GM23338 (cell line): ENCODE data around the gene RER1. TPM values are rescaled to one million over a fixed set of nuclear protein-coding genes. Genes with fewer than 3 reads are reported as not detected.

Experiments
- ATAC-seq: fragments of 200-7000 bp; cut with Tn5 transposase; 3 replicates; pipeline ENCODE4 v1.9.1; 2020
- DNase-seq: peaks from one replicate; pipeline ENCODE4 v3.0.0-alpha.2; 2015; ENCODE audit warnings: low spot score
- H2AFZ ChIP-seq: fragments of 200-600 bp; sonication (generic); 2 replicates; pipeline ENCODE4 v1.8.0; 2016; ENCODE audit warnings: antibody characterized with exemption, mild to moderate bottlenecking, moderate library complexity
- H3F3A ChIP-seq: fragments of 200-600 bp; sonication (generic); replicated peaks from 2 replicates; pipeline ENCODE4 v1.8.0; 2017; ENCODE audit warnings: antibody characterized with exemption, mixed run types, low read depth
- H3K27ac ChIP-seq: fragments of 200-600 bp; sonication (generic); 2 replicates; pipeline ENCODE4 v1.6.1; 2016; ENCODE audit warnings: low read depth
- H3K27me3 ChIP-seq: fragments of 200-600 bp; sonication (generic); 2 replicates; pipeline ENCODE4 v1.8.0; 2016; ENCODE audit warnings: mild to moderate bottlenecking, mixed run types, moderate library complexity; ENCODE audit not compliant: insufficient read depth
- H3K36me3 ChIP-seq: fragments of 200-600 bp; sonication (generic); 2 replicates; pipeline ENCODE4 v1.8.0; 2016; ENCODE audit warnings: mild to moderate bottlenecking; ENCODE audit not compliant: insufficient read depth
- H3K4me1 ChIP-seq: fragments of 200-600 bp; sonication (generic); 2 replicates; pipeline ENCODE4 v1.8.0; 2016; ENCODE audit warnings: mild to moderate bottlenecking, moderate library complexity; ENCODE audit not compliant: insufficient read depth
- H3K4me2 ChIP-seq: fragments of 200-600 bp; sonication (generic); 2 replicates; pipeline ENCODE4 v1.7.1; 2017; ENCODE audit warnings: mixed run types
- H3K4me3 ChIP-seq: fragments of 200-600 bp; sonication (generic); 2 replicates; pipeline ENCODE4 v1.6.1; 2016; ENCODE audit warnings: mixed run types
- H3K79me2 ChIP-seq: fragments of 200-600 bp; sonication (generic); replicated peaks from 2 replicates; pipeline ENCODE4 v1.8.0; 2017; ENCODE audit warnings: mild to moderate bottlenecking; ENCODE audit not compliant: insufficient read depth
- H3K9me2 ChIP-seq: fragments of 200-600 bp; sonication (generic); 2 replicates; pipeline ENCODE4 v1.8.0; 2017; ENCODE audit not compliant: insufficient read depth
- H4K20me1 ChIP-seq: fragments of 200-600 bp; sonication (generic); replicated peaks from 2 replicates; pipeline ENCODE4 v1.8.0; 2017; ENCODE audit warnings: mild to moderate bottlenecking; ENCODE audit not compliant: insufficient read depth
- H3K27ac Mint-ChIP-seq: 2 replicates; pipeline ENCODE4 v1.8.0; 2020; ENCODE audit warnings: inconsistent platforms, mild to moderate bottlenecking, moderate library complexity, mixed read lengths
- H3K27me3 Mint-ChIP-seq: 3 replicates; pipeline ENCODE4 v1.8.0; 2022; ENCODE audit warnings: low read depth, mild to moderate bottlenecking, moderate library complexity, mixed read lengths, inconsistent platforms; ENCODE audit not compliant: insufficient read depth, poor library complexity
- H3K36me3 Mint-ChIP-seq: 3 replicates; pipeline ENCODE4 v1.8.0; 2021; ENCODE audit warnings: low read depth, mild to moderate bottlenecking, inconsistent platforms, moderate library complexity, mixed read lengths
- H3K4me1 Mint-ChIP-seq: 3 replicates; pipeline ENCODE4 v1.8.0; 2020; ENCODE audit warnings: mild to moderate bottlenecking, inconsistent platforms, mixed read lengths
- H3K4me3 Mint-ChIP-seq: 3 replicates; pipeline ENCODE4 v1.8.0; 2021; ENCODE audit warnings: moderate library complexity, mild to moderate bottlenecking, inconsistent platforms, mixed read lengths
- H3K9me3 Mint-ChIP-seq: 3 replicates; pipeline ENCODE4 v1.8.0; 2020; ENCODE audit warnings: moderate library complexity, mild to moderate bottlenecking, inconsistent platforms, mixed read lengths
- CREB1 ChIP-seq: fragments of 250-450 bp; sonication (Bioruptor Pico); IDR thresholded peaks from 2 replicates; pipeline ENCODE4 v1.5.0; 2020; ENCODE audit warnings: low read depth, mild to moderate bottlenecking, moderate library complexity
- JUNB ChIP-seq: IDR thresholded peaks from one replicate; pipeline ENCODE4 v1.6.1; 2016; ENCODE audit warnings: antibody characterized with exemption; ENCODE audit not compliant: unreplicated experiment
- ZNF114 ChIP-seq: fragments of 250-450 bp; sonication (Bioruptor Pico); IDR thresholded peaks from 2 replicates; pipeline ENCODE4 v1.5.0; 2020; ENCODE audit warnings: mild to moderate bottlenecking, moderate library complexity
- polyA plus RNA-seq: library from polyadenylated mRNA; unstranded; fragments of >200 nt; fragmentation: Nextera tagmentation; extraction: Ambion mirVana; gene quantifications from 2 replicates; pipeline ENCODE4 v1.2.1, GENCODE V29; 2016
- total RNA-seq: library from RNA; depleted of rRNA; stranded (reverse); fragments of >200 nt; shearing (Covaris generic); gene quantifications from 2 replicates; pipeline ENCODE4 v1.2.3, GENCODE V29; 2014
- TF ChIP-seq, protein P1 (sequence below), 2 experiments: fragments of 200-600 bp in 1 of 2; sonication (generic) in 1 of 2; conservative IDR thresholded peaks; 2 replicates each; pipeline versions ENCODE4 v1.5.1 to v1.6.1; 2016 to 2017; ENCODE audit warnings: antibody characterized with exemption in 2 of 2, low read depth in 2 of 2, mild to moderate bottlenecking in 2 of 2, moderate library complexity in 1 of 2
- TF ChIP-seq, protein P2 (sequence below): IDR thresholded peaks from 2 replicates; pipeline ENCODE4 v1.6.1; 2016; ENCODE audit warnings: antibody characterized with exemption

Gene RER1
- total and polyA plus RNA-seq, 2 experiments from 2014 or later = 58.4 to 99.5 TPM

DNA sequence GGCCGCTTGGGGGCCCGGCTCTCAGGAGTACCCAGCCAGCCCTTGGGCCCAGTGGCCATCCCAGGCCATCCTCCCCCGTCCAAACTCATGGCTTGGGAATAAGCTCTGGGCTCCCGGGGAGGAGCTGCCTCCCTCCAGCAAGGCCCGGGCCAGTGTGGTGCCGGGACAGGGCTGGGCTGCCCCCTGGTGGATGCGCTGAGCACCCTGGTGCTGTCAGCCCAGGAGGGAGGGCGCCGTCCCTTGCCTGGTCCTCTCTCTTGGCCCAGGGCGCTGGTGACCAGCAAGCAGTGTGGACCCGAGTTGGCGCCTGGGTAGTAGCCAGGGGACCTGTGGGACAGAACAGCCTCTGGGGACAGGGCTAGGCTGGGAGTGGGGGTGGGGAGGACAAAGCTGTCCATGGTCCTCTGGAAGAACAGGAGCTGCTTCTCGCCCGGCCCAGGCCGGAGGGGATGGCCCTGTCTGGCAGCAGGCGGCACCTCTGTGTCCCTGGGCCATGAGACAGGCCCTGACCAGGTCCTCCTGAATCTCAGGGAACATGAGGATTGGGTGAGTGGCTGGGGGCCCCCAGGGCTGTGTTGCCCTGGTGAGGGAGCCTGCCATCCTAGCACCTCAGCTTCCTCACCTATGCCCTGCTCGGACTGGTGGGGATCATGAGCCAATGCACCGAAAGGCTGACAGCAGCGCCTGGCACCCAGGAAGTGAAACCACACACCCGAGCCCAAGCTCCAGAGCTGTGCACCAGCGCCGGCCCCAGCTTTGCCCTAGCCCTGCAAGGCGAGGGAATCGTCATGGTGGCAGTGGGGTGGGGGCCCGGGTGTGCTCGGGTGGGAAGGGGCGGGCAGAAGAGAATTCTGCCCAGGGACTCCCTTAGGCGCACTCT is 9.7 kb upstream of the RER1 start:
- Mint-ChIP-seq H3K27me3 (peaks cover 5% of the 10 kb centered on the region), H3K4me1 (no peaks in the 10 kb centered on the region), H3K36me3 (no peaks in the 10 kb centered on the region), H3K9me3 (no peaks in the 10 kb centered on the region), H3K27ac (no peak overlapping the region), H3K4me3 (no peak overlapping the region)
- ATAC-seq (peak; percentile 95), DNase-seq (peak; percentile 89)
- no peak overlapping the region for H2AFZ ChIP-seq
- no peak overlapping the region for H3K4me3 ChIP-seq
- H4K20me1 ChIP-seq = no peaks in the 10 kb centered on the region; the same call in 1 of the 2 replicates
- TF ChIP-seq ZNF114 (CRISPR knock-in tag) = no peak
- no peak for TF ChIP-seq CREB1 (CRISPR knock-in tag)
- TF ChIP-seq, protein P1, sequence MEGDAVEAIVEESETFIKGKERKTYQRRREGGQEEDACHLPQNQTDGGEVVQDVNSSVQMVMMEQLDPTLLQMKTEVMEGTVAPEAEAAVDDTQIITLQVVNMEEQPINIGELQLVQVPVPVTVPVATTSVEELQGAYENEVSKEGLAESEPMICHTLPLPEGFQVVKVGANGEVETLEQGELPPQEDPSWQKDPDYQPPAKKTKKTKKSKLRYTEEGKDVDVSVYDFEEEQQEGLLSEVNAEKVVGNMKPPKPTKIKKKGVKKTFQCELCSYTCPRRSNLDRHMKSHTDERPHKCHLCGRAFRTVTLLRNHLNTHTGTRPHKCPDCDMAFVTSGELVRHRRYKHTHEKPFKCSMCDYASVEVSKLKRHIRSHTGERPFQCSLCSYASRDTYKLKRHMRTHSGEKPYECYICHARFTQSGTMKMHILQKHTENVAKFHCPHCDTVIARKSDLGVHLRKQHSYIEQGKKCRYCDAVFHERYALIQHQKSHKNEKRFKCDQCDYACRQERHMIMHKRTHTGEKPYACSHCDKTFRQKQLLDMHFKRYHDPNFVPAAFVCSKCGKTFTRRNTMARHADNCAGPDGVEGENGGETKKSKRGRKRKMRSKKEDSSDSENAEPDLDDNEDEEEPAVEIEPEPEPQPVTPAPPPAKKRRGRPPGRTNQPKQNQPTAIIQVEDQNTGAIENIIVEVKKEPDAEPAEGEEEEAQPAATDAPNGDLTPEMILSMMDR (conservative IDR thresholded peaks at IDR 0.05; ENCODE audit: low read depth in 2 of 2) = peak; percentile 77 to 99
- H3K4me1 ChIP-seq = no peaks in the 10 kb centered on the region
- no peaks in the 10 kb centered on the region for H3K9me2 ChIP-seq
- H3K27ac ChIP-seq = no peak overlapping the region
- H3K36me3 ChIP-seq = no peaks in the 10 kb centered on the region
- H3K27me3 ChIP-seq = no peaks in the 10 kb centered on the region
- H3K4me2 ChIP-seq = no peak overlapping the region
- no peaks in the 10 kb centered on the region for H3K79me2 ChIP-seq
- H3F3A ChIP-seq = no peaks in the 10 kb centered on the region

DNA sequence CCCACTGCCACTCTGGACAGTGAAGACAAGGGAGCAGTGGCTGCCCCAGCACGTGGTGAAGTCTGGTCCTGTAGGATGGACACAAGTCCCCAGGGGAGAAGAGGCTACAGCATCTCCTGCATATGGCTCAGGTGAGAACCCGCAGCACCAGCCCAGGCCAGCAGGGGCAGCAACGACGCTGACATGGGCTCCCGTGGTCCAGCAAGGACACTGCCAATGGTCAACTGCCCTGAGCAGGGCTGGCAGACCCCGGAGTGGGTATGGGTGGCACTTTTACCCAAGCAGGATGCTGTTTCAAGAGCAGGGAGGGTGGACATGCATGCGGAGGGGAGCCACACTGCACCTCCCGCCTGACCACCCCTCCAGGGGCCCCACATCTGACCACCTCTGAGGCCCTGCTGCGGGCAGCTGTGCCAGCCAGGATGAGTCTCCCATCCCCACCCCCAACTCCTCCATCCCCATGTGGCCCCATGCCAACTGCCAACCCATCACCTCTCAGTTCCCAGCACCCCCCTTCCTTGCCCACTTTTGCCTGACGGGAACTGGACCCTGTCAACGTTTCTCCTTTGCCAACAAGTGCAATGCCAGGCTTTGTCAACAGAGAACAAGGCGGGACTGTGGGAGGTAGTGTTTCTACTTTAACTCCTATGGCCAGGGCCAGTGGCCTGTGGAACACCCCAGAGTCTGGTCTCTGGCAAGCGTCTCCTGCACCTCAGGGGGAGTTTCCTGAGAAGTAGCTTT is 8.8 kb upstream of the RER1 start:
- Mint-ChIP-seq H3K36me3 (no peaks in the 10 kb centered on the region), H3K4me1 (no peaks in the 10 kb centered on the region), H3K27ac (no peak overlapping the region), H3K4me3 (no peak overlapping the region), H3K9me3 (no peaks in the 10 kb centered on the region), H3K27me3 (peaks cover 4% of the 10 kb centered on the region)
- Histone ChIP-seq H3K9me2 (no peaks in the 10 kb centered on the region), H3F3A (no peaks in the 10 kb centered on the region), H3K79me2 (no peaks in the 10 kb centered on the region), H3K4me2 (no peak overlapping the region), H4K20me1 (no peaks in the 10 kb centered on the region; the same call in 1 of the 2 replicates), H3K36me3 (no peaks in the 10 kb centered on the region), H3K27me3 (no peaks in the 10 kb centered on the region), H3K4me1 (no peaks in the 10 kb centered on the region), H2AFZ (no peak overlapping the region), H3K27ac (no peak overlapping the region), H3K4me3 (no peak overlapping the region)
- DNase-seq = peak; percentile 83
- ATAC-seq = peak; percentile 76
- TF ChIP-seq, protein P1 (conservative IDR thresholded peaks at IDR 0.05; ENCODE audit: low read depth in 2 of 2) = peak; percentile 54 to 72
- TF ChIP-seq, protein P2, sequence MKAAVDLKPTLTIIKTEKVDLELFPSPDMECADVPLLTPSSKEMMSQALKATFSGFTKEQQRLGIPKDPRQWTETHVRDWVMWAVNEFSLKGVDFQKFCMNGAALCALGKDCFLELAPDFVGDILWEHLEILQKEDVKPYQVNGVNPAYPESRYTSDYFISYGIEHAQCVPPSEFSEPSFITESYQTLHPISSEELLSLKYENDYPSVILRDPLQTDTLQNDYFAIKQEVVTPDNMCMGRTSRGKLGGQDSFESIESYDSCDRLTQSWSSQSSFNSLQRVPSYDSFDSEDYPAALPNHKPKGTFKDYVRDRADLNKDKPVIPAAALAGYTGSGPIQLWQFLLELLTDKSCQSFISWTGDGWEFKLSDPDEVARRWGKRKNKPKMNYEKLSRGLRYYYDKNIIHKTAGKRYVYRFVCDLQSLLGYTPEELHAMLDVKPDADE = no peak
- TF ChIP-seq ZNF114 (CRISPR knock-in tag) = no peak
- TF ChIP-seq JUNB = no peak
